Hematopoietic multipotent progenitor cell treated with erythropoietin and hydrocortisone succinate and interleukin-3 and kit ligand, for 8 days (in vitro differentiated cells): ENCODE measurements around the gene STAG1.
"Not testable (repeated sequence)": the region's sequence is repeated elsewhere in the genome, so short reads cannot be mapped to it uniquely, and the experiment has no call there.

Experiments
- DNase-seq: peaks from one replicate; pipeline ENCODE4 v3.0.0-alpha.2; 2015

The STAG1 gene

GRCh38 chr3:136643380-136643779 is 108.8 kb downstream of the STAG1 start:
- DNase-seq, result not testable (repeated sequence)

GRCh38 chr3:136642711-136643110 is 109.5 kb downstream of the STAG1 start:
- peak; percentile 88 for DNase-seq

DNA sequence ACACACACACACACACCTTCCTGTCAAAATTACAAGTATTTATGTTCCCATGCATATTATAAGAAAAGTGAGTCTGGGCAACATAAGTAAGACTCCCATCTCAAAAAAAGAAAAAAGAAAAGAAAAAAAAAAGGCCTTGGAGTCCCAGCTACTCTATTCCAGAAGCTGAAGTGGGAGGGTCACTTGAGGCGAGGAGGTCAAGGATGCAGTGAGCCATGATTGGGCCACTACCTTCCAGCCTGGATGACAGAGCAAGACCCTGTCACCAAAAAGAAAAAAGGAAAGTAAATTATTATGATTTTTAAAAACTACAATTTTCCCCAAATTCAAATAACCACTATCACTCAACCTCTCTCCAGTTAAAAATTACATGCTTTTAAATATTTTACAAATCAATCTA is 113.1 kb downstream of the STAG1 start:
- DNase-seq, result no peak

- DNase-seq, result no peak
These were observed 115.0 kb downstream of the STAG1 start for GRCh38 chr3:136637176-136637575.

DNA sequence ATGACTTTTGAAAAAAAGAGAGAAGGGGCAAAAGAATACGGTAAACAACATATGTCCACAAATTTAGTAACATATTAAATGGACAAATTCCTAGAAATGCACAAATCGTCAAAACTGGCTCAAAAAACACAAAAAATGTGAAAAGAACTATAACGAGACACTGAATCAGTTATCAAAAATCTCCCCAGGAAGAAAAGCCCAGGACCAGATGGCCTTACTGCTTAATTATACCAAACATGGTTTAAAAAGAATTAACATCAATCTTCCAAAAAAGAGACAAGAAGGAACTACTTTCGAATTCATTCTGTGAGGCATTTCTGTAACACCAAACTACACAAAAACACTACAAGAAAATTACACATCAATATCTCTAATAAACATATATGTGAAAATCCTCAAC is 117.4 kb downstream of the STAG1 start:
- no peak for DNase-seq

GRCh38 chr3:136632625-136633081 is 119.5 kb downstream of the STAG1 start:
- DNase-seq, result no peak

GRCh38 chr3:136631424-136631823 is 120.8 kb downstream of the STAG1 start:
- DNase-seq, result no peak

DNA sequence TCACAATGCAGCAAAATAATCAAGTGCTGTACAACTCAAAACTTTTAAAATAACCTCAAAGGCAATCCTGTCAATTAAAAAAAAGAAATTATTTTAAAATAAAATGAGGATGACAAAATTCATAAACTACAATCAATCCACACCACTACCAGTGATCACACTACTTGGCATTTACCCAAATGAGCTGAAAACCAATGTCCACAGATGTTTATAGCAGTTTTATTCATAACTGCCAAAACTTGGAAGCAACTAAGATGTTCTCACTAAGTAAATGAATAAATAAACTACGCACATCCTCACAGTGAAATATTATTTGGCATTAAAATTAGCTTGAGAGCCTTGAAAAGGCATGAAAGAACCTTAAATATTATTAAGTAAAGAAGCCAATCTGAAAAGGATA is 121.3 kb downstream of the STAG1 start:
- peak; percentile 38 for DNase-seq

GRCh38 chr3:136626493-136626892 is 125.7 kb downstream of the STAG1 start:
- no peak for DNase-seq

DNA sequence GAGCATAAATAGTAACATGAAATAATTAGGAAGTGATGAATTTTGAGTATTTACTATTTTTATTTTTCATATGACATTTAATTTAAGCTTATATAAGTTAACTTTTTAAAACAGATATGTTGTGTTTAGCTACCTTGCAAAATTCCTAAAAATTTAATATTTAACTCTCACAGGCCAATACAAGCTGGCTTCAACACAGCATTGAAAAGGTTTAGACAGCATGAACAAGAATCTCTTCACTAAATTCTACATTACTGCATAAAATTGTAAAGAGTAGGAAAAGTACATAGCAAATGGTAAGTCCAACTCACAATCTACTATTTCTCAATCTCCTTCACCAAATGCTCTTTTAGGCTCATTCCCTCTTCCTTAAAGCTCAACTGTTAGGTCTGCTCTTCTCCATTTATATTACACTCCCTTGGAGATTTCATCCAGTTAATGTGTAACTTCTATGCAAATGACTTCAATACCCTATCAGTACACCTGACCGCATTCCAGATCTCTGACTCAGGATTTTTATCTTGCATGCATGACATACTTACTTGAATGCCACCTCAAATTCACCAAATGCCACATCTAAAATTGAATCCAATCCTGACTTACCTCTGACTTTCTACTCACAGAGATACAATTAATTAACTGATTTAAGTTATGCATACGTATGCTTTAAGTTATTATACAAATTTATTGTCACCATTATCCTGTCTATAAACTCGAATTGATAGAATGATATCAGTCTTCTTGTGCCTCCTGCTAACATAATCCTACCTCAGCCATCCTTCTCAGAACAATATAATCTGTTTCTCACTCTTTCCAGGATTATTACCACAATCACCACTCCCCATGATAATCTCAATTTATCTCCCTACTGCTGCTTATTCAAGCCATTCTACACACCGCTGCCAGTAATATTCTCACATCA is 127.0 kb downstream of the STAG1 start:
- no peak for DNase-seq

GRCh38 chr3:136624371-136624770 is 127.8 kb downstream of the STAG1 start:
- no peak for DNase-seq

GRCh38 chr3:136621628-136622027 is 130.6 kb downstream of the STAG1 start:
- no peak for DNase-seq

- no peak for DNase-seq
These were observed 131.7 kb downstream of the STAG1 start for GRCh38 chr3:136620436-136620835.

GRCh38 chr3:136617969-136618525 is 134.1 kb downstream of the STAG1 start:
- not testable (repeated sequence) for DNase-seq

DNA sequence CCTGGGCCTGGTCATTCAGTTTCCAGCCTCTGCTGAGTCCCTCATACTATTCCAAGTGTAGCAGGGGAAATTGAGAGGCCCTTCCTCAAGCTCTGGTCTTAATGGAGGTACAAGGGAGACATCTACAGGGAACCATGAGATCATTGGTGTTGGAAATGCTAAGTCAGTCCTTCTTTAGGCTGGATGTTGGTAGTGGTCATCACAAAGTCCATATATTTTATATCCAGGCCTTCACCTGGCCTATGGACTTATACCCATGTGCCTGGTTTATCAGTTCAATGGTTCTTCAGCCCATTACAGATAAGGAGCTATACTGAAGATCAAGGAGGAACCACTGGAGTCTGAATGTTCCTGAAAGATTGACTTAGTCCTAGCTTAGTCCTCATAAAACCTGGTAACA is 135.0 kb downstream of the STAG1 start:
- peak; percentile 49 for DNase-seq

DNA sequence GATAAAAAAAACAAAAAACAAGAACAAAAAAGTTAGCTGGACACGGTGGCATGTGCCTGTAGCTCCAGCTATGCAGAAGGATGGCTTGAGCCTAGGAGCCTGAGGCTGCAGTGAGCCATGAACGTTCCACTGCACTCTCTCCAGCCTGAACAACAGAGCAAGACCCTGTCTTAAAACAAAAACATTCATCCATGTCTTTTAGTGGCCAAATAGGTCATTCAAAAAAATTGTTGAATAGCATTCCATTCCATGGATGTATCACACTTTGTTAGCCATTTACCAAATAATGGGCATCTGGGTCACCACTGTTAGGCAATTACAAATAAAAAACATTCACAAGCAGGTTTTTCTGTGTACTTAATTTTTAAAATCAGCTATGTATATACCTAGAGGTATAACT is 139.7 kb downstream of the STAG1 start:
- no peak for DNase-seq

GRCh38 chr3:136606990-136607389 is 145.2 kb downstream of the STAG1 start:
- no peak for DNase-seq

DNA sequence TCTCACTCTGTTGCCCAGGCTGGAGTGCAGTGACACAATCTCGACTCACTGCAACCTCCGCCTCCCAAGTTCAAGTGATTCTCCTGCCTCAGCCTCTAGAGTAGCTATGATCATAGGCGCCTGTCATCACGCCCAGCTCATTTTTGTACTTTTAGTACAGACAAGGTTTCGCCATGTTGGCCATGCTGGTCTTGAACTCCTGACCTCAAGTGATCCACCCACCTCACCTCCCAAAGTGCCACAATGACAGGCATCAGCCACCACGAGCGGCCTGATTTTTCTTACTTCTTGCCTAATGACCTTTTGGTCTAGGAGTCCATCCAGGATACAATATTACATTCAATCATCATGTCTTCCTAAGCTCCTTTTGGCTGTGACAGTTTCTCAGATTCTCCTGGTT is 146.0 kb downstream of the STAG1 start:
- not testable (repeated sequence) for DNase-seq

DNA sequence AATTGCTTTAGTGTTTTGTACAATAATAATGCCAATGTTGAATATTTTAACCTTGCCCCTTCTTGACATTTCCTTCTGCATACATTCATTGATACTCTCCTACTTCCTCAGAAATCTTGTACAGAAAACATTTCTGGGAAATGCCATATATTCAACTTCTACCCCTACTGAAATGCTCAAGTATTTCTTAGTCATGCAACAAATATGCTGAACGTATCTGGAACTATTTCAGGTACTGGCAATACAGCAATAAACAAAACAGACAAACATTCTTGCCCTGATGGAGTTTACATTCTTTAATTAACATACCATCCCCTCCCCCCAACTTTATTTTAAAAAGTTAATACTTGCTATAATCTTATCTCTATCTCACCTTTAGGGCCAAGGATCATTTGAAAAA is 147.2 kb downstream of the STAG1 start:
- DNase-seq, result no peak

DNA sequence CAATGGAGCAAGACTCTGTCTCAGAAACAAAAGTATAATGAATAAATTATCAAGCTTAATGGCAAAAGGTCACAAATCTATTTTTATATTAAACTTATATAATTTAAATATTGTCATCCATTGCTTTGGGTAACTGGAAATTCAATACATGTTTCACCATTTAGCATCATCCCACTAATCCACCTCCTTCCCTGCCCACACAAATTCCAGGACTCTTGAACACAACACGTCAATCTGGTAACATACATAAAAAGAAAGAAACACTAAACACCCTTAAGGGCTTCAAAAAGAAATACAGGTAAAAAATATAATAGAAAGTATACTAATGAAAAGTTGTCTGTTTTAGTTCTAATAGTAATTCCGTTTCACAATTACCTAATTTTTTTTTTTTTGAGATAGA is 149.4 kb downstream of the STAG1 start:
- no peak for DNase-seq

GRCh38 chr3:136595913-136596697 is 156.1 kb downstream of the STAG1 start:
- no peak for DNase-seq

DNA sequence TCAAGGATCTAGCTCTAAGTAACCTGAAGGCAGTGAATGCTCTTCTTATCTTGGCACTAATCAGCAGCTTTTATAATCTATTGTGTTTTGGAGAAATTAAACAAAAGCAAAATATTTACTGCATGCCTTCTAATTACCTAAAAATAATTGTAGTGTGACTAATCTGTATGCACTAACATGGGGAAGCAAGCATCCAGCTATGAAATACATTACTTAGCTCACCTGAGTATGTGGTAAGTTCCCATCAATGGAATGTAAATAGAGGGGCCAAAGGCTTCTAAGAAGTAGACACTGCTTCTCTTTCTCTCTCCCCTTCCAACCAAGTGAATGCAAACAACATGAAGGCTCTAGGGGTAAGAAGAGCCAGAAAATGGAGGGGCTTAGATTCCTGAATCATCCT is 165.6 kb downstream of the STAG1 start:
- no peak for DNase-seq

- DNase-seq, result no peak
These were observed 167.4 kb downstream of the STAG1 start for GRCh38 chr3:136584728-136585127.

DNA sequence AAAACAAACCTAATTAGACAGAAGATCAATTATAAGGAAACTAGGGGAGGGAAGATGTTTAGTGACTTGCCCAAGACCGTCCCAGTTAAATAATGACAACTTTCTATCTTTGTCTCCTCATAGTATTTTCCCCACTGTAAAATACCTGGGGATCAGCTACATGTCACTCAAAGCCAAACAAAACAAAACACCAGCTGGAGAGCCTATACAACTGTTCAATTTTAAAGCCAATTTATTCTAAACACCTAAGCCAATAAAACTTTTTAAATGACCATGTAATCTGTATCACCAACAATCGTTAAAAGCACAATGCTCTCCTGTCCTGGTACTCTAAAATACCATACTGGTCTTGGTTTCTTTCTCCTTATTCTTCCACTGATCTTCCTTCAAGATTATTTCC is 168.4 kb downstream of the STAG1 start:
- DNase-seq, result no peak
